COLO668 (cell line): ENCODE results near the gene CMKLR1.

ENCODE experiments used
- DNase-seq: peaks from one replicate; lab custom pipeline; 2025; ENCODE audit not compliant: unreplicated experiment; lab: John Stamatoyannopoulos, UW

Gene CMKLR1

DNA sequence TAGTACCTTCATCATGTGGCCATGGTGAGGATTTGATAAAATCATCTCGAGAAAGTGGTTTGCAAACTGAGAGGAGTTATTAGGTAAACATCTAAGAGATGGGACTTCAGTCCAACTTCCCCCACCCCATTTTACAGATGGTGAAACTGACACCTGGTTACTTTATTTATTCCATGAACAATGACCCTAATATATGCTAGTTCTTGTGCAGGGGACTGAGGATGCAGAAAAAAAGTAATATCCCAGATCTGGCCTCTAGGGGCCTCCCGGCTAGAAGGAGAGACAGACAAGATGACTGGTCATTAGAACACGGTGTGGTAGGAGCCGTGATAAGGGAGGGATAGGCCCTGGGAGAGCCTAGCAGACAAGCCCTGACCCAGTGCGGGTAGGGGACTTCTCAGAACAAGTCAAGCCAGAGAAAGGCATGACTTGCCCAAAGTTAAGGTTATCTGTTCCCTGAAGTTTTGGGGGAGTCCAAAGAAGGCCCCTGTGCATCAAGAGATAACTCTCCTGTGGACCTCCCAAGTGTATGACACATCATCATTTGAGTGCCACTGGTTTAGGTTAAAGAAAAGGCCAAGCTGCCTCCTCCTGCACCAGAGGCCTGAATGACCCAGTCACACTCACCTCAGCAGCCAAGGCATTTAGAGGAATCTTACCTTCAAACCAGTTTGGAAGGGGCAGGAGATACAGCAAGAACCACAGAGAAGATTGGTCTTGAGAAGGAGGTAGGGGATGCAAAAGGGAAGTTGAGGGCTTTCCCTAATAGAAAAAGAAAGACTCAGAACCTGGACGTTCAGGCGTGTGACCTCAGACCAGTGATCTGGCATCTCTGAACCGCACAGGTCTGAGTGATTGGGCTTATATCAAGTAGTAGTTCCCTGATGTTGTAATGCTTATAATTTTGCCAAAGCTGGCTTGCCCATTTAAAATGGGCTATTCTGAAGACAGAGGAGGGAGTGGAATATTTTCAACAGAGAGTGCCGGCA, 1.6 kb downstream of the CMKLR1 start:
- no peak for DNase-seq

DNA sequence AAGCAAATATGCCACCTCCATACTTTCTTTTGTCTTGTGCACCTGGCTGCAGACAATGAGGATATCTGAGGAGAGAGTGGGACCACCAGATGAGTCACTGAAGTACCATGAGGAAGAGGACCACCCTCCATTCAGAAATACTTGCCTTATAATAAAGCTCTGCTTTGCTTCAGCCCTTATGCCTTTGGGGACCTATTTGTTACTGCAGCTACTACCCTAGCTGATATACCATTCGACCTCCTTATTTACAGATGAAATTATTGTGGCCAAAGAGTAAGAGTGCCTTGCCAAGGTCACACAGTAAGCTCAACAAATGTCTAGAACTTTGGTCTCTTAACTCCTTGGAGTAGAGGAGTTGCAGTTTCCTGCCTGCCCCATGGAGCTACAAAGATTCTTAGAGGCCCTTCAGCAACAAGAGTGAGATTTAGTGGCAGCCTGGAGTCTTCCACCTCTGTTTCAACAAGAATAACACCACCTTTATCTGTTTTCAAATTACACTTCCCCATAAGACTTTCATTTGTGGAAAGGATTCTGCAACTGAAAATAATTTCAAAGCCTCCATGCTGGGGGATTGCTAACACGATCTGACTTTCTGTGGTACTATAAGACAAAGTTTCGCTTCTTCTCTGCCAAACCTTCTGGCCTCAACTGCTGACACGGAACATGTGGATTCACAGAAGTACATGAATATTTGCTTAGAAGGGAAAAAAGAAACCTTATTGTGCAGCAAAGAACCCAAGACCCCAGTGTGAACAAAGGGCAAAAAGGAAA, 3.6 kb downstream of the CMKLR1 start:
- DNase-seq = no peak

DNA sequence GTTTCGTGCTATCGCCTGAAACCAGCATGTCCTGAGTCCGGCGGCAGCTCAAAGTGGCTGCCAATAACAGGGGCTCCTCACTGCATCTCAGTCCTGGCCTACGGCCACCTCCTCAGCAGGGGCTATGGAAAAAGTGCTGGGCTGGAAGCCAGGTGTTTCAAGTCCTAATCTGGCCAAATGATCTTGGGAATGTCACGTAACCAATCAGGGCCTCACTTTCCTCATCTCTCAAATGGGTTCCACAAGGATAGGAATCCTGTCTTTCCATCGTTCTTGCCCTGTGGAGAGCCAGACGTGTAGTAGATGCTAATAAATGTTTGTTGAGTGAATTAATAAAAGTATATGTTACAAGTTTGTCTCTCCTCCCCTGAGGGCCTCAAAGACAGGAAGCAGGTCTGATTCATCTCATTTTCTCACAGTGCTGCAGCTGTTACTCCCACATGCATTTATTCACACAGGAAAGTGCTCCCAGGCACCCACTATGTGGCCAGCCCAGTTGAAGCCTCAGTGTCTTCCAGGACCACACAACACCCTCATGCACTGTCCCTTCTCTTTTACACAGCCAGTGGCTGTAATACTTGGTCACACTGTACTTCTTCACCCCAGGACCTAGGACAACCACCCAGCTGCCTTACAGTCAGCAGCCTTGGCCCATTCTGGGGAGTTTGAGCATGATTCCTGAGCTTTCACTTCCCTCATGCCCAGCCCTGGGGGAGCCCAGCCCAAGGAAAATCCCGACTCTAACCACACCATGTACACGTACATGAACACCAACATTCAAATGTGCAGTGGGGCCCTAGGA, 5.0 kb downstream of the CMKLR1 start:
- DNase-seq = no peak

DNA sequence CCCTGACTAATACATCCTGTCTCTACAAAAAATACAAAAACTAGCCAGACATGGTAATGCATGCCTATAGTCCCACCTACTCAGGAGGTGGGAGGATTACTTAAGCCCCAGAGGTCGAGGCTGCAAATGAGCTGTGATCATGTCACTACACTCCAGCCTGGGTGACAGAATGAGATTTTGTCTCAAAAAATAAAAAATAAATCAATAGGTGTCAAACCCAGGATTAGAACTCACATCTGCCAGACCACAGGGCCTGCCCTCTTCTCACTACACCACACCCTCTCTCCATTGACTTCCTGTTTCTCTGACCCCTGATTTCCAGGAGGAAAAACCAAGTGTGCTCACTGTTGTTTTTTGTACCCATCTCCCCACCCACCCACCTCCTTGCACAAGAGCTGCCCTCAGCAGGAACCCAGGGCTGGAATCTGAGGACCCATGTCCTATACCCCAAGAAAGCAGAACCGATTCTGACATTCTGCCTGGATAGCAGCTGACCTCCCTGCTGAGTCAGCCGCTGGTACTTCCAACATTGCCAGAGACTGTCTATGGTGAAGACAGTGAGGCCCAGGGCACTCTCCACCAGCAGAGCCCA, 6.2 kb downstream of the CMKLR1 start:
- DNase-seq = no peak

- no peak for DNase-seq
These were observed 10.7 kb downstream of the CMKLR1 start for GRCh38 chr12:108328420-108328819.

DNA sequence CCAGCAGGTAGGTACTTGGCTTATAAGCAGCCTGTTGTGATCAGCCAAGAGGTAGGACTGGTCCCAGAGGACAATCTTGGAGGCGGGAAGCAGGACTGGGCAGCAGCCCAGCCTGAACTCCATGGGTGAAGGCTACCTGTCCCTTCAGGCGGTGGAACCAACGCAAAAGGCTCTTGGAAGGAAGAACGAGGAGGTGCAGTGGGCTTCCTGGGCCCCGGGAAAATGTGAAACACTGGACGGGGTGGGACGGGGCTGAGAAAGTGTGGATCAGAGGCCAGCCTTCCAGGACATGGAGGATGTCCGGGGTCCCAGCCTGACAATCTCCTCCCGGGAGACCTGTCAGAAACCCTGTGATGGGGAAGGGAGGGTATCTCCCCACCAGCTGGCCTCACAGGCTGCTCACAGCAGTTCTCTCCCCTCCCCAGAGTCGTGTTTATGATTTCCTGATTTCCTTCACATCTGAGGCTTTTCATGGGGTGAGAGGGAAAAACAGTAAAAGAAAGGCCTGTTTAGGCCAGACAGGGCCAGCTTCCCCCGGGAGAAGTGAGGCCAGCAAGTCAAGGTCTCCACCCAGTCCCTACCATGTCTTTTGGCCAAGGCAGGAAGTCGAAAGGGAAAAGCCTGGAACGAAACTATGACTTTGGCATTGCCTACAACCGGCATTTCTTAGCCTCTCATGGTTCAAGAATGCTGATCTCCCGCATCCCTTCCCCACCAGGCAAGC, 11.3 kb downstream of the CMKLR1 start:
- no peak for DNase-seq

DNA sequence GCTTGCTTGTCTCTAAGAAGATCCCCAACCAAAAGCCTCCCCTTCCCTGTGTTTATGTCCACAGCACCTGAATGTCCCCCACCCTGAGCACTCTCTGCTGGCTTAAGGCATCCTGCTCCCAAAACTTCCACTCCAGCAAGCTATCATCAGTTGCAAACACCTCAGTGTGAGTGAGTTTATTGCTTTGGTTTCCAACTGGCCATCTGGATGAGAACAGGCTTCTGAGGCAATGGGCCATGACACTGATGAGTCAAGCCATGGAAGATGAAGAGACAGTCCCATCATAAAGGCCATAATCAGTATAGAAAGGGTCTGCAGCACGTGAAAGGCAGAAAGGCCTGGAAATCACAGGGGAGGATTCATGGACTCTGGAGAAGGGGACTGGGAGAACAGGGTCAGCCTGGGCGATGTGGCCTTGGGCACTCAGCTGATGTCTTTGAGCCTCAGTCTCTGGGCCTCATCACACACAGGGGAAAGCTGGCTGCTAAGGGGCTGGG, 12.8 kb downstream of the CMKLR1 start:
- DNase-seq = no peak

- no peak for DNase-seq
These were observed 13.6 kb downstream of the CMKLR1 start for GRCh38 chr12:108325549-108325948.

DNA sequence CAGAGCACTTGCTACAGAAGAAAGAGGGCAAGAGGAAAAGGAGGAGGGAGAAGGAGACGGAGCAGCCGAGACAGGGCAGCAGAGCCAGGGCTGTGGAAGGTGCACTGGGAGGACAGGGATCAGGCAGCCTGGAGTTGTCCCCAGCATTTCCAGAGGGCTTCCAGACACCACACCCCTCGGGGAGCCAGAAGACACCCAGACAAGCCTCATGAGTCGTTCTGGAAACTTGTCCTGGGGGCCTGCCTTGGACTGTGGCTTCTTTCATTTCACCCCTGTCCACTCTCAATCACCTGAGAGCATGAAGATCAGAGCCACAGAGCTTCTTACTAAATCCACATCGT, 14.1 kb downstream of the CMKLR1 start:
- DNase-seq = no peak

- DNase-seq = no peak
These were observed 14.6 kb downstream of the CMKLR1 start for GRCh38 chr12:108324351-108325017.

DNA sequence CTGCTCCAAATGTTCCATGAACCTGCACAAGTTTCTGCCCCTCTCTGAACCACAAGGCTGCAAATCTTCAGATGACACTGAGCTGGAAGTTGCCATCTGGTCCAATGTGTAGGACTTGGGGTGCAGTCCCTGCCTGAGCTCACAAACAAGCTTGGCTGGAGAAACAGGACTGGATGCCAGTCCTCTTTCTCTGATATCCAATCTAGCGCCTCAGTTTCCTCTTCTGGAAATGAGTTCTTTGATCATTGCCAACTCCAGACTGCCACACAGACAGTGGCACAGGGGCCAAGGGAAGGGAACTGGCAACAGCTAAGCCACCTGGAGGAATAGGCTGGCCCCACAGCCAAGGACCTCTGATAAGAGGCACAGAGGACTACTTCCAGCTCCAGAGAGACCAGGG, 15.5 kb downstream of the CMKLR1 start:
- no peak for DNase-seq

DNA sequence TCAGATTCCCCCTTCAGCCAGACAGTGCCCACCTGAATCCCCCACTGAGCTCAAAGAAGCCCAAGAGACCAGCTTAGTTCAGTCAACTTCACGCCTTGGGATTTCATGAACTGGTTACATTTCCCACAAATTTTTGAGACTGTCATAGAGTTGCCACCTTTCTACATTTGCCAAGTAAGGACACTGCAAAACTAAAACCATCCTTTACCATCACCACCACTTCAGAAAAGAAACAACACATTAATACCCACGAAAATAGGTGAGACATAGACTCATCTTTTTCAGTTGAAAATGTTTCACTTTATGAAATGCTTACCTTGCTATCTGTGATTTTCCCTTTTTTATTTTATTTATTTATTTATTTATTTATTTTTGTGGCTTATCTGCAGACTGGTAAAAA, 16.1 kb downstream of the CMKLR1 start:
- no peak for DNase-seq

- DNase-seq = no peak
These were observed 17.4 kb downstream of the CMKLR1 start for GRCh38 chr12:108321688-108322087.

- no peak for DNase-seq
These were observed 18.4 kb downstream of the CMKLR1 start for GRCh38 chr12:108320507-108321293.

DNA sequence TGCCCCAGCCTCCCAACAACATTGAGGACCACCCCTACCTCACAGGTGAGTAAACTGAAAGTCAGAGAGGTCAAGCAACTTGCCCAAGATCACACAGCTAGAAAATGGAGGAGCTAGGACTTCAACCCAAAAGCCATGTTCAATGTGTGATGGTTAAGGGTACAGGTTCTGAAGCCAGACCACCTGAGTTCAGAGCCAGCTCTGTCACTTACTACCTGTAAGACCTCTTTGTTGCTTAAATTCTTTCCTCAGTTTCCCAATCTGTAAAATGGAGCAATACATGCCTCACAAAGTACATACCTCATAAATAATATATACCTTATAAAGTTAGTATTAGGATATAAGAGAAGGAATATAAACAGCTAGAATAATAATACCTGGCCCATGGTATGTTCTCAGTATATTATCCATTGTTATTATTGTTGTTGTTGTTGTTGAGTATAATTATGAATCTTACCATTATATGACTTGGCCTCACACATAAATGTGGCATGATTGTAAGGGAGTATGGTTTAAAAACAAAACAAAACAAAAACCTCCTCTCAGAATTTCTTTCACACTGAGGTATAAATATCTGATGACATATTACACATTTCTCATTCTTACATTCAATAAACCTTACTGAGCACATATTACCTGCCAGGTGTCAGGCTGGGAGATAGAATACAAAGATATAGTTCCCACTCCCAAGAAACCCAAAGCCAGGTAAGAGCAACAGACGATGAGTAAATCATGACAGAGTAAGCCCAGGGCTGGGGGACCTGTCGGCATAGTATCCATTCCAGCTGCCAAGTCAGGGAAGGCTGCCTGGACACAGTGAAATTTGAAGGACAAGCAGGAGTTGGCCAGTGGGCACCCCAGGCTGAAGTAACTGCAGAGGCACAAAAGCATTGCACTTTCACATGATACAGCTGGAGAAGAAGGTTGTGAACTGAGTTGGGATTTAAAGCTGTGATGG, 19.6 kb downstream of the CMKLR1 start:
- DNase-seq = no peak

DNA sequence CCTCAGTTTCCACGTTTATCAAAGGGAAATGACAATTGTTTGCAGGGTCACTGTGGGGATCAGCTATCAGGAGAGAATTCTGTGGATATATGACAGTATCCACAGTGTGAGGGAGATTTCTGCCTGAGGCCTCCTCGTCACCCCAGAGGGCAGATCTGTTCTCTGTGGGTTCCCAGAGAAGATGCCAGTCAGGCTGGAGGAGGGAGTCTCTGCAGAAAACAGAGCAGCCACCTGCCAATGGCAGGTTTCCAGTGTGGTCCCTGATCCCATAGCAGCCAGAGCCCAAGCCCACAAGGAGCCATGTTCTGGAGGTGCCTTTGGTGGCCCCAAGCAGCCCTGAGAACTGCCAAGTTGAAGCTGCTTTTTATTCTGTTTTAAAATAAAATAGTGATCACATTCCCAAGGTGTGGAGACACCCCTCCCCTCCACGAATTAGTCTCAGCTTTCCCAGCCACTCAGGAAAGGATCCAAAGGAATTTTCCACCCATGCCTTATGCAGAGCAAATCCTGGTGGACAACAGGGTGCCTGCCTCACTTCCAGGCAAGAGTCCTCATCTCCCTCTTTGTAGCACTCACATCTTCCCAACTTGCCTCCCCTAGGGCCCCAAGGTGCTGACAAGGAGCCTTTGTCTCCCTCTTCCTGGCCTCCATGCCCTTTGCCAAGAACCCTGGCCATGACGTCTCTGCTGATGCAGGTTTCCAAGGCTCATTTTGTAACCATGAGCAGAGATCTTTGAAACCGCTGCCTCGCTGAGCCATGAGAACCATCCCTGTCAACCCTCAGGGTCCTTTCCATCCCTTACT, 20.4 kb downstream of the CMKLR1 start:
- DNase-seq = no peak
